DMS 273 treated with DMSO at 0.1 percent for 48 hours (cell line): ENCODE measurements around the gene SCAF4.
"Not testable (repeated sequence)": the region's sequence is repeated elsewhere in the genome, so short reads cannot be mapped to it uniquely, and the experiment has no call there.

Experiments used
- DNase-seq: peaks from one replicate; lab custom pipeline; 2025; lab: John Stamatoyannopoulos, UW

Gene SCAF4

DNA sequence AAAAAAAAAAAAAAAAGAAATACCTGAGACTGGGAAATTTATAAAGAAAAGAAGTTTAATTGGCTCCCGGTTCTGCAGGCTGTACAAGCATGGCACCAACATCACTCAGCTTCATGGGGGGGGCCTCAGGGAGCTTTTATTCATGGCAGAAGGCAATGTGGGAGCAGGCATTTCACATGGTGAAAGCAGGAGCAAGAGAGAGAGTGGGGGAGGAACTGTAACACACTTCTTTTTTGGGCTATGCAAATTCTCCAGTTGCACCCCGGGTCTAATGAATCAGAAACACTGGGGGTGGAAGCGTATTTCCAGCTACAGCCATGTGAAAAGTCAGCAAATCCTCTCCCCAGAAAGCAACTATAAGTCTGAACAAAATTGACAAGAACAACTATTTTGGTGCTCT, 84.3 kb downstream of the SCAF4 start:
- DNase-seq = no peak

DNA sequence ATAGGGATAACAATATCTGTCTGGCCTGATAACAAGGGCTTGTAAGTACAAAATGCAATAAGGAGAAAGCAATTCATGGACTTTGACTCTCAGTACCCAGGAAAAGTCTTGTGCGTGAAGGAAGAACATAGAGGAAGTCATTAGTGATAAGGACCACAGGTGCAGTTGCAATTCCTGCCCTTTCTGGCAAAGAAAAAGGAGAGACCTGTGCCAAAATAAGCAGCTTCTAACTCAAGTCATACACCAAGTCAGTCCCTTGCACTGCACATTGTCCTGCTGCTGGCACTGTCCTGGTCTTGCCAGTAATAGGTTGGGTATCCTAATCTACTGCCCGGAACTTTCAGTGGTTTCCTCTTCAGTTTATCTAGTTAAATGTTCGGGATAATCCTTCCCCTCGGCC, 87.3 kb downstream of the SCAF4 start:
- no peak for DNase-seq

DNA sequence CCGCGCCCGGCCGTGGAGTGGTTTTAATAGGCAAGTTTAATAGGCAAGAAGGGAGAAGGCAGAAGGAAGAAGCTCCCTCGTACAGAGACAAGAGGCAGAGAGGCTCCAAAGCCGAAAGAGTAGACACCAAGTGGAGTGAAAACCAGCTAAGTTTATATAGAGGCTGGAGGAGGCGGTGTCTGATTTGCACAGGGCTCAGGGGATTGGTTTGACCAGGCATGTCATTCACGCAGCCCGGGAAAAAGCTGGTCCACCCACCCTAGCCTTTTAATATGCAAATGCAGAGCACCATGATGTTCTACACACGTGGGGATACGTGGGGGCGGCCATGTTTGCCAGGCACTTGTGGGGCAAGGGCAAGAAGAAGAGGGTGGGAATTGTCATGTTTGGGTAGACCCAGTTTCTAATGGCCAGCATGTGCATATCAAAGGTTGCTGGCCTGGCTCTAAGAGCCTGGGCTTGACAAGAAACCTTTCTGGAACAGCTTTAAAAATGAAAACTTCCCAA, 90.4 kb downstream of the SCAF4 start:
- DNase-seq = no peak

DNA sequence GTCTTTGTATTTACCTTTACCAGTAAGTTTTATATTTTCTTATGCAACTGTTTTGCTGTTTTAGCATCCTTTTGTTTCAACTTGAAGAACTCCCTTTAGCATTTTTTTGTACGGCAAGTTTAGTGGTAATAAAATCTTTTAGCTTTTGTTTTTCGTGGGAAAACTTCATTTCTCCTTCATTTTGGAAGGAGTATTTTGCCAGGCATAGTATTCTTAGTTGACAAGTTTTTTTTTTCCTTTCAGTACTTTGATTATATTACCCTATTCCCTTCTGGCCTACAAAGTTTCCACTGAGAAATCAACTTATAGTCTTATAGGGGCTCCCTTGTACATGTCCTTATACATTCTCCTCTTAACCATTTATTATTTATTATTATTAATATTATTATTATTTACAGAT, 95.0 kb downstream of the SCAF4 start:
- no peak for DNase-seq

DNA sequence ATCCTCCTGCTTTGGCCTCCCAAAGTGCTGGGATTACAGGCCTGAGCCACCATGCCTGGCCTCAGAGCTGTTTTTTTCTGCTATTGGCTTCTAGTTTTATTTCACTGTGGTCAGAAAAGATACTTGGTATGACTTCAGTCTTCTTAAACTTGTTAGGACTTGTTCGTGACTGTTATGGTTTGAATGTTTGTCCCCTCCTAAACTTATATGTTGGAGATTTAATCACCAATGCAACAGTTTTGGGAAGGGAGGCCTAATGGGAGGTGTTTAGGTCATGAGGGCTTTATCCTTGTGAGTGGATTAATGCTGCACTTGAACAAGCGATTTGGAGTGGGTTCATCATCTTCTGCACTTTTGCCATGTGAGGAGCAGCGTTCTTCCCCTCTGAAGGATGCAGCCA, 96.9 kb downstream of the SCAF4 start:
- DNase-seq = no peak

DNA sequence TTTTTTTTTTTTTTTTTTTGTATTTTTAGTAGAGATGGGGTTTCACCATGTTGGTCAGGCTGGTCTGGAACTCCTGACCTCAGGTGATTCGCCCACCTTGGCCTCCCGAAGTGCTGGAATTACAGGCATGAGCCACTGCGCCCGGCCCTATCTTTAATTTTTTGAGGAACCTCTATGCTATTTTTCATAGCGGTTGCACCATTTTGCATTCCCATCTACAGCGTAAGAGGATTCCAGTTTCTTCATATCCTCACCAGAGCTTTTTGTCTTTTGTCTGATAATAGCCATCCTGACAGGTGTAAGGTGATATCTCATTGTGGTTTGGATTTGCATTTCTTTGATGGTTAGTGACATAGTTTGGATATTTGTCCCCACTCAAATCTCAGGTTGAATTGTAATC, 100.0 kb downstream of the SCAF4 start:
- not testable (repeated sequence) for DNase-seq

DNA sequence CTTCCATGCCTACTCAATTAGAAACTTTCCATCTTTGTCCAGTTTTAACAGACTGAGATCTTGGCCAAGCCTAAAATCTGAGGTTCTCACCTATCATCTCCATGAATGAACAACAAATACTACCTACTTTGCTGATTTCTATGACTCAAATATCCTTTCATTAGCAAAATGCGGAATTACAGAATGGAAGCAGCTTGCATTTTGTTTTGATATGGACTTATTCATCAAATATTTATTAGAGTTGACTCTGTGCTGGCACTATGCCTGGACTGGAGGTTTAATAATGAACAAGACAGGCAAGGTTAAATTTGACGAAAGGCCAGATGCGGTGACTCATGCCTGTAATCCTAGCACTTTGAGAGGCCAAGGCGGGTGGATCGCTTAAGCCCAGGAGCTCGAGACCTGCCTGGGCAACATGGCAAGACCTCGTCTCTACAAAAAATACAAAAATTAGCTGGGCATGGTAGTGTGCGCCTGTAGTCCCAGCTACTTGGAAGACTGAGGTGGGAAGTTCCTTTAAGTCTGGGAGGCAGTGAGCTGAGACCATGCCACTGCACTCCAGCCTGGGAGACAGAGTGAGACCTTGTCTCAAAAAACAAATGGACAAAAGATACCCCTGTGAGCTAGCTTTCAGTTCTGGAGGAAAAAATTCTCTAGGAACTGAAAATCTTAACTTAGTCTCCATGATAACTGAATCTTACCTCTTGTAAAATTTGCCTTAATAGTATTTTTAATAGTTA, 101.8 kb downstream of the SCAF4 start:
- peak; percentile 53 for DNase-seq

DNA sequence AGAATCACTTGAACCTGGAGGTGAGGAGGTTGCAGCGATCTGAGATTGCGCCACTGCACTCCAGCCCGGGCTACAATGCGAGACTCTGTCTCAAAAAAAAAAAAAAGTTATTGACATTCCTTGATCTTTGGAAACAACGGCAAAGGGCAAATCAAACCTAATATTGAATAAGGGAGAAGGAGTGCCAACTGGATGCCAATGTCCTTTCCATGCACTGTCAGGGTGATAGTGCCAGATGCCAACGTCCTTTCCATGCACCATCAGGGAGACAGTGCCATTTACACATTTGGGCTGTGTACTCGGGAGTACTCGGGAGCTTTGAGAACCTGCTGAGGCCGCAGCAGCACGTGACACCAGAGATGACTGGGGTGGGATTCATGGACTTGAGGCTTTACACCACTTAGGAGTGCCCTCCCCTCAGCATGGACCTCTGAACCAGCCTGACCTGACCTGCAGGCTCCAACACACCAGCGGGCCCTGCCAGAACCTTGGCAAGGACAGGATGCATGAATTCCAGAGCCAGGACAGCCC, 106.9 kb downstream of the SCAF4 start:
- no peak for DNase-seq

DNA sequence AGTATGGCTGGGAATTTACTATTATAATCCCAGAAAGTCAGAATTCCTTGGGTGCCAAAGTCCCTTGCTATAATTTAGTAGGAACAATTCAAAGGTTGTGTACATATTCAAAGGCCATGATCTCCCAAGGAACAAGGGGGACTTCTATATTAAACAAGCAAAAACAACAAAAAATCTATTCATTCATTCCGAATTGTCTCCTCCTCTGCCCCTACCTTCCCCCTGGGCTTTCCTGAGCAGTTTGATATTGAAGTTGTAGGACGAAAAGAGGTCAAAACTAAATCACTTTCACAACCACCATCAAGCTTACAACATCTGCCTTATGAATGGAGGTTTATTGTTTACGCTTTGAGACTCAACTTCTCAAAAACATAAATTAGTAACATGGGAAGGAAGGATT, 107.7 kb downstream of the SCAF4 start:
- no peak for DNase-seq

DNA sequence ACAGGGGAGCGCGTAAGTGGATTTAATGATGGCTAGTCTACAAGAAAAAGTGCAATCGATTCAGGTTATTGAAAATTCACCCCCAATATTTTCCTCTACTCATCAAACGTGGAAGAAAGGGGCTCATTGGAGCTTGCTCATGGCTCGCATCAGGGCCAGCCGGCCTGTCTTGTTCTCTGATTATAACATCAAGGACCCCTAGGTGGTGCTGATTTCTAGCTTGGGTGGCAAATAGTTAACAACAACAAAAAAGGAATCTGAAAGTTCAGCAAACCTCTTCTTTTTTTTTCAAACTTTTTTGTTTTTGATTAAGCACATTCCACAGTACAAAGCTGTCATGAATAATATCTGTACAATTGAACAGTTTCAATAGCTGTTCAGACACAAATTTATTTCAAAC, 108.3 kb downstream of the SCAF4 start:
- DNase-seq = no peak

DNA sequence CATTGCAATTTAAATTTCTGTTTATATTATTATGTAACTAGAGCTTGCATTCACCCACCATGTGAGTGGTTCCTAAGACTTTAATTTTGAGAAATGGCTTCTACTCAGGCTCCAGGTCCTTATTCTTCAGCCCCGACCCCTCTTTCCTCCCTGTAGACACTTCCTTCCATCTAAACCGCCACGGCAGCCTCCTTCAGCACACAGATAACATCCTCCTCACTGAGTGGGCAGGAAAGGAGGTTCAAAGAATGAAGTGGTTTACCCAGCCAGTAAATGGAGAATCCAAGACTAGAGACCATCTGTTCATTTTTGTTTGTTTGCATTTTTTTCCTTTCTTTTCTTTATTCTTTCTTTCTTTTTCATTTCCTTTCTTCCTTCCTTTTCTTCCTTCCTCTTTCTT, 109.5 kb downstream of the SCAF4 start:
- no peak for DNase-seq
